Endometrium (tissue), 2 donors: ENCODE results near the gene RUFY1.

ENCODE experiments used
- FAIRE-seq: peaks from 2 replicates; lab custom pipeline; 2012; peaks lifted over from hg19 to GRCh38; lab: Jason Lieb, UNC
- donor health status: control.
- donor health status: control.

RUFY1 gene

DNA sequence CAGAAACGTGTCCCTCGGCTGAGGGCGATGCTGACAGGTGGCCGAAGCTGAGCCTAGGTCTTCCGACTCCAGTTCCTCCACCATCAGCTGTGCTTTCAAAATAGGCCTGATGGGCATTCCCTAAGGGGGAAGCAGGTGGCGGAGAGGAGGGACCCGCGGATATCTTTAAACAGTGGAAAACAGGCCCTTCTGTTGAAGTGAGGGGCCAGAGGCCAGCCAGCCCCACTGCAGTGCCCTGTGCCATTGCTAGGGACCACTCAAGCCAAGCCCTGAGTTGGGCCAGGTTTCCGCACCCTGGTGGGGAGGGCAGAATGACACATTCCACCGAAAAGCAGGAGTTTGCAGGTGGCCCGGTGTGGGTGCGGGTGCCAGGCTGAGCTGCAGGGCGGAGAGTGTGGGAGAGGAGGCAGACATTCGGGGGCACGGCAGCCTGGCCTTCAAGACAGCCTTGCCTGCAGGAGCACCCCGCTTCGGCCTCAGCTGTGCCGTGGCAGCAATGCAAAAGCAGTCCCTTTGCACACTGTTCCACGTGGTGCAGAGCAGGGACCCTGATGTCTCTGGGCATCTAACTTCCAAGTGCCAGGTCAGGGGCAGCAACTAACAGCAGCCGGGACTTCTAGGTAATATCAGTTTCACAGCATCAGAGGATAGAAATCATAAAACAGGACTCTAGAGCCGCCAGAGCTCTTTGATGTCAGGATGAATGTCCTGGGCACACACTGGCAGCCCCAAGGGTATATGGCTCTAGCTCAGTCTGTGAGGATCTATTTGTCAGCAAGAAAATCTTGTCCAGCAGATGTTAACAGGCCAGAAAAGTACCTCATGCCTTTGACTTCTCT, 55.9 kb downstream of the RUFY1 start:
- no peak for FAIRE-seq

DNA sequence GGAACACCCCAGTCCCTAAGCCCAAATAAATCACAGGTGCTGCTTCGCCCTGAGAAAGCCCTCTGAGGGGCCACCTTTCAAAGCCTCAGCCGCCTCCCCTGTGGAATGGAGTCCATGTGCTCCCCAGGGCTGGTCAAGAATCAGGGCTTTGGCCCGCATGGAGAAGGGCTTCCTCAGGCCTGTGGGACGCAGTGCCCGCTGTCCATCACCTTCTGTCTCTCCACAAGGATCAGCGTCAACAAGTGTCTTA, 56.5 kb downstream of the RUFY1 start:
- FAIRE-seq: no peak

DNA sequence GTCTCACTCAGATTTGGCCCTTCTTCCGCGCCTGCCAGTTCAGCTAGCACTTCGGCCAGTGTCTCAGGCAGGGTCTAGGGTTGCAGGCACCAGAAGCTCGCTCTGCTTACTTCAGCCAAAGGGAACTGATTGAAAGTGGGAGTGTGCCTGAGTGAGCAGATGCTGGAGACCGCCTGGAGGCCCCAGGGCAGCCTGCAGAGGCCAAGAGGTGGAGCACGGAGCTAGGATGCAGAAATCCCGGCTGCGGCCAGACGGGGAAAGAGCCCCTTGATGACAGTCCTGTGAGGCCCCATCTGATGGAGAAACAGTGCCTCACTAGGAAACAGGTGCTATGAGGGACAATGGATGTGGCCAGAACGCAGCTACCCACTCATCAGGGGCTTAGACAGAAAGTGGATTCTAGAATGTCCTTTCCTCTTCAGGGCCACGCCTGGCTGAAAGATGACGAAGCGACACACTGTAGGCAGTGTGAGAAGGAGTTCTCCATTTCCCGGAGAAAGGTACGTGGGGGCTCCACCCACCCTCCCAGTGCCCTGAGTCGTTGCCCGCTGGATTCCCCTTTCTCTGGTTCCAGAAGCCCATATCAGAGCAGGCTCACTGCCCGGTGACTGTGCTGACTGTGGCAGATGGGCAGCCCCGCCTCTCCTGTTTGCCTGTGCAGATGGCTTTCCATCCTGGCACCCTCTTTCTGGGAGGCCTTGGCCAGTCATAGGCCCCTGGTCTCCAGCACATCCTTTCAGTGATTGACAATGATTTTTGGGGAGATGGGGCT, 57.0 kb downstream of the RUFY1 start:
- FAIRE-seq: no peak

DNA sequence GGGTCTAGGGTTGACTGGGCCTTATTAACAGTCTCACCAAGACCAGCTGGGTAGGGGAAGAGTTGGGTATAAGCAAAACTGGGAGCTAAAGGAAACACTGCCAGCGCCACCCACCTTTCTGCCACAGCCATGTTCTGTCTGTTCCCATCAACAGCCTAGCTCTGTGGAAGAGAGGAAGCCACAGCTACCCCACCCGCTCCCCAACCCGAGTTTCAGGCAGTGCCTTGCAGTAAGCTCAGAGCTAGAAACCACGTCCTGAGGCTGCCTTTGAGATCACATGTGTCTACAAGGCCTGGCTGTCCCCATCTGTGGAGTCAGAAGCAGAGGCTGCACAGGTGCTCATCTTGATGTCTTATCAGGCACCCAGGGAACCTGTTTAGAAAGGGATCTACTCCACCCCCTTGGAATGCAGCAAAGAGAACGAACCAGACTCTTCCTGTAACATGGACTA, 57.8 kb downstream of the RUFY1 start:
- FAIRE-seq: no peak

DNA sequence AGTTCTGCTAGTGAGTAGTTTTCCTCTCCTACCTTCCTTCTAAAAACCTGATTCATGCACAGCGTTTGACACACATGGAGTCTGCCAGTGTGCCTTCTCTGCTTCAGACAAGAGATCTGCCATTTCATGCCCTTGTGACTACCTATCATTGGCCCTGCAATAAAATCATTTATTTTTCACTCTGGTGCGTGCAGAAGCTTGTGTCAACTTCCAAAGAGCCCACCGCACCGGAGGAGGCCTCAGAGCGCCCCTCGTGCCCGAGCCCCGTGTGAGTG, 59.4 kb downstream of the RUFY1 start:
- no peak for FAIRE-seq

DNA sequence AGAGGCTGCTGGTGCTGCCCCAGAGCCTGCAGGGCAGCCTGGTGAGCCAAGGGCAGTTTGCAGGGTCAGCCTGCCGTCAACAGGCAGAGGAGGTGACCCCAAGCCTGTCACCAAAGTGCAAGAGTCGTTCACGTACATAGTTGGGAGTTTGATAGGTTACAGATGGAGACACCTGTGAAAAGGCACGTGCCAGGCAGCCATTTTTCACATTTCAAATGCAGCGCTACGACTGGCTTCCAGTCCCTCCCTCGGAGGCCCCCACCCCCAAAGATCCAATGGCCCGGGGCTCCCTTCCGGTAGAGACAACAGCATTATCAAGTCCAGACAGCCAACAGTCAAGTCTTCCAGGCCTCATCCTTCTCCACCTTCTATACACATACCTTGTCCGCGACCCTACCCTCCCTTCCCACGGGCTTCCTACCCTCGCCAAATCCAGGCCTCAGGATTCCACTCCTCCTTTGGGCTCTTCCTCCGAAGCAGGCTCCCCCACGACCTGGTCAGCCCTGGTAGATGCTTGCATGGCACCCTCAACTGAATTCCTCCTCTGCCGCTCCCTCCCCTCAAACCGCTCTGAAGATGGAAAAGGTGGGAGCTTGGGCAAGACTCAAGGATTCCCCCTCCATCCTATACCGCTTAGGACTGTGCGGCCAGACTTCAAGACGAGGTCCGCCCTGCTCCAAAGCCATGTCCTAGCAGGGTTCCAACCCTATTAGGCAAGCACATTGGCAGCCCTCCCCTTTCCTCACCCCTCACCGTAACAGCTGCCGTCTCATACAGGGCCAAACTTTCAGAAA, 60.0 kb downstream of the RUFY1 start:
- FAIRE-seq: no peak

DNA sequence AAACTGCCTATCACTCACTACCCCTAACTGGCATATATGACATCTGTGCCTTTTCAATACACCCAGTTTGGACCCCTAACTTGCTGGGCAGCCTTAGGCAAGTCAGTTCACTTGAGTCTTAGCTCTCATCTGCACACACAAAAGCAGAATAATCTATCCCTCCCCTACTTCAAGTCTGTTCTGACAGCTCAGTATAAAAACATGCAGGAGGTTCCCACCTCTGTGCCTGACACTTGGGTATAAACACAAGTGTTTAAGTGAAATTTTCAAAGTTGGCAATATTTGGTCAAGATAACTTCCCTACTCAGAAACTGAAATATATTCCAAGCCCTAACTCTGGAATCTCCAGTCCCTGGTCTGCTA, 60.5 kb downstream of the RUFY1 start:
- FAIRE-seq: no peak

DNA sequence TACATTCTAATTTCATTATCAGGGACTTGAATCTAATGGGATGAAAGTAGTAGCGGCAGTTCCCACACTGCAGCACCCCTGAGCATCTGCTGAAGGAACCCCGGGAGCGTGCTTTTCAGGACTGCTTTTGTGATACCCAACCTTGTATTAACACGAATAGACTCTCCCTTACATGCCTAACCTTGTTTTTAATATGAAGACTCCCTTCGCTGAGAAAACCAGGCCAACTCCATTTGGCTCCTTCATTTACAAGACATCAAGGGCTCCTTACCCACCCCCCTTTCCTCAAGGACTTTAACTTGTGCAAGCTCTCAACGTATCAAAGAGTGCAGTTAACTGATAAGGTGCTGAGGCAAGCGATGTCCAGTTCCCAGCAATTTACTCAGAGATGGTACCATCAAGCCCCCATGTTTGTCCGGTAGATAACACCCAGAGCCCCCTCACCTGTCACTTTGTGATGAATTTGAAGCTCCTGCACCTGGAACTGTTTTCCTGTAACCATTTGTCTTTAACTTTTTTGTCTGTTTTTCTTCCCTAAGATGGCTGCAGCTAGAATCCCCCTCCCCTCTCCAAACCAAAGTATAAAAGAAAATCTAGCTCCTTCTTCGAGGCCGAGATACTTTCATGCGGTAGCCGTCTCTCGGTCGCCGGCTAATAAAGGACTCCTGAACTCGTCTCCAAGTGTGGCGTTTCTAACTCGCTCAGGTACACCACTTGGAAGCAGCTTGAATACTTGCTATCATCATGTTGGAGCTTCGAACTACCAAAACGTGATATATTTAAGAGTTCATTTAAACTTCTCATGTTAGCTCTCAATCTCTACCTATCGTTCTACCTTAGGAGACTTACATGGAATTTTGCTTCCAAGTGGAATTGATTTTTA, 62.5 kb downstream of the RUFY1 start:
- FAIRE-seq: no peak

DNA sequence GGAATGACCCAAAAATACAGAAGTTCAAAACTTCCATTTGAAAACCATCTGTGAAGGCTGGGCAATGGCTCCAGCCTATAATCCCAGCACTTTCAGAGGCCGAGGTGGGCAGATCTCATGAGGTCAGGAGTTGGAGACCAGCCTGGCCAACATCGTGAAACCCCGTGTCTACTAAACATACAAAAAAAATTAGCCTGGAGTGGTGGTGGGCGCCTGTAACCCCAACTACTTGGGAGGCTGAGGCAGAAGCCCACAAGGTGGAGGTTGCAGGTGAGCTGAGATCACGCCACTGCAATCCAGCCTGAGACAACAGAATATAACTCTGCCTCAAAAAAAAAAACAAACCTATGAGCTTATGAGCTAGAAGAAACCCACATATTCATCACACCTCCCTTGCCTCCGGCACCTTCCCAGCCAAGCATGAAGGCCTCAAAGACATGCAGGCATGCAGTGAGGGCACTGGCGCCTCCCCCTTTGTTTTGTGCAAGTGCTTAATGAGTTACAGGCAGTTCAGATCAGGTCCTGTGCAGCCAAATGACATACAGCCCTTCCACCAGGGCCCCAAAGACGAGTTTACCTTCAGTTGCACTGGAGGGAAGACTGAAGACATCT, 63.2 kb downstream of the RUFY1 start:
- no peak for FAIRE-seq

DNA sequence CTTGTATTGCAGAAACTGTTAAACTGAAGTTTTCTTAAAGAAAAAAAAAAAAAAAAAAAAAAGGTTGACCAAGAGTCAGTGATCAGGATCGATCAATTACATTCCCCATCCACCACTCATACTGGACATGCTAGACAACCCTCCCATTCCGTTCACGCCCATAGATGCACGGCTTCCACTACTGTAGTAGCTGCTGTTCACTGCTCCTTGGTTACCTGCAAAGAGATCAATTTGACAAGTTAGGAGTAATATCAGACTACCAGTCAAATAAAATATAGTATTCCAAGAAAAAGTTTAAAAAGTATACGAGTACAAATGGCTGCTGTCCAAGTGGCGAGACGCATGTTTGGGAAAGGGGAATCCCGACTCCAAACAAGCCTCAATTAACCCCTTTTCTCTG, 64.4 kb downstream of the RUFY1 start:
- FAIRE-seq: no peak

DNA sequence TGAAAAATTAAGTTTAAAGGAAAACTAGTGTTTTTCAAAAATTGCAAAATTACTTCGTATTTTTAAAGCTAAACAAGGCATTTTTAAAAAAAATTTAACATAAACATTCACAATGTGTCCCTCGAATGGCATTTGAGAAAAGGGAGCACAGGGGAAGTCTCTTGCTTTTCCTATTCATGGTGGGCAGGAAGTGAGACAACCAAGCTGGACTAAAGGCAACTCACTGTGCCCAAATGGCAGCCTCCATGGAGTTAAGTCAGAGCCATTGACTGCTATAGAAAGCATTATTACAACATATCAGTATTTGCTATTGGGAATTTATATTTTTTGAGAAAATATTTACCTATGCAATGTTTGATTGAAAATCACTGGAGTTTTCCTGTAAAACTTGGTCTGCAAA, 64.8 kb downstream of the RUFY1 start:
- no peak for FAIRE-seq

DNA sequence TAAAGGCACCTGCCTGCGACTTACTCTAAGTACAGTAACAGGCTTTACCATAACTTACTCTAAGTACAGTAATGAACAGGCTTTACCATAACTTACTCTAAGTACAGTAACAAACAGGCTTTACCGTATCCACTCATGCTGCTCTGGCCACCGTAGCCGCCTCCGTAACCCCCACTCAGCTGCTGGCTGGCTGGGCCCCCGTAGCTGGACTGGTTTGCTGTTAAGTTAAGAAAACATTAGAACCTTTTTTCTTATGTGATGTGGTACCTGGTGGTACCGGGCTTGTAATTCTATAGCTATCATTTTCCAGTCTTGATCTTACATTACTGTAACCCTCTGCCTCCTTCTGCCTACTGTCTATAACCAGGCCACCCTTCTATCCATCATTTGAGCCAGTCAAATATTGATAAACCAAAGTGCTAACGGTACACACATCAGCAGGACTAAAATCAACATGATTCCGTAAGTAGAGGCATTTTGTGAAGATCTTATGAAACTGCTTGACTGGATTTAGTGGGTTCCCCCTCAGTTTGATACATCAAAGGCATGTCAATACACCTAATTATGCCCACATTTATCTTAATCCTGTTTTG, 65.7 kb downstream of the RUFY1 start:
- no peak for FAIRE-seq

DNA sequence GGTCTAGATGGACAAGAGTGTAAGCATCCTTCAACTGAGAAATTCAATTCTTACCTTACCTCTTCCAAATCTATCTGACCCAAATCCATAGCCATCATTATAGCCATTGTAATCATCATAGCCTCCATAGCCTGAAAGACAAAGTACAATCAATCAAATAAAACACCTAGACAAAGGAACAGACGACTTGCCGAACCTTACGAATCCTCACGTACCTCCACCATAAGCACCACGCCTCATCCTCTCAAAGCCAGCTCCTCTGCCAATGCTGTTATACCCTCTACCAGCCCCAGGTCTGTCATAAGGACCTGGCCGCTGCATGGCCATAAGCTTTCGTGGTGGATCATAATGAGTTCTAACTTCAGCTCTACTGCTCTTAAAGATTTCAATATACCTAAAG, 67.6 kb downstream of the RUFY1 start:
- FAIRE-seq: no peak

DNA sequence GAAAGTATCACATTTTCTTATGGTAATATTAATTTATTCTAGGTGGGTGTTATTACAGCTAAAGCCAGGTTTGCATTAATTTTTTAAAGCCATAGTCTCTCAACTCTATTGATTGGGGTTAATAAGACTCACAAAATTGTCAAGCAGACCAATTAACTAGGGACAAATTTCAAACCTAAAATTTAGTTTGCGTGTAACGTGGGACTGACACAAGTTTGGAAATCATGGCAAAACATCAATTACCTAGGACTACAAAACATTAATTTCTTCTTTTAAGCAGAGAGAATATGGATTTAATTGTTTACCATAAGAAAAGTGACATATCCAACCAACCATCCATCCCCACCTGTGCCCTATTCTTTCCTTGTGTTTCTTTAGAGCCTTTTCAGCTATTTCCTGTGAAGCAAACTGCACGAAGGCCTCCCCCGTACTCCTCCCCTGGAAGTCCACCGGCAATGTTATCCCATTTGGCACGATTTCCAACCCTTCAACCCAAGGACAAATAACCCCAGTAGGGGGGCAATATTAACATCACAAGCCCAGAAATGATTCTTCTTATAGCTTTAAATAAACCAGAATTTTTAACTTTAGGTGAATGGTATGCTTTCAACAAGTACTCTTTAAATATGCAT, 68.7 kb downstream of the RUFY1 start:
- FAIRE-seq: no peak

DNA sequence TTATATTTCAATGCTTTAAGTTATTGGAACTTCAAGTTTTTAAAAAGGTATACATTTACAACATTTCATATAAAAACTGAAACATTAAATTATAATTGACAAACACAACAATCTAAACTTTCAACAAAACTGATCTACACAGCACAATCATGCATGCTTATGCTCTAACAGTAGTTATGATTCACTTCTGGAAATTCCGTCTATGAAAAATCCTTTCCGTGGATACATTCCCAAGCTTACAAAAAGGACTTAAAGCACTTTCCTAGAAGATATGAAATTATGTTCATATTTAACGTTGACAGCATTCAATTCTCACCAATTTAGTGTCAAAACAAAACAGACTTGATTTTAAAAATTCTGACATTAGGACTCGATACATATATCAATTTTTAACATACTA, 69.4 kb downstream of the RUFY1 start:
- FAIRE-seq: no peak

DNA sequence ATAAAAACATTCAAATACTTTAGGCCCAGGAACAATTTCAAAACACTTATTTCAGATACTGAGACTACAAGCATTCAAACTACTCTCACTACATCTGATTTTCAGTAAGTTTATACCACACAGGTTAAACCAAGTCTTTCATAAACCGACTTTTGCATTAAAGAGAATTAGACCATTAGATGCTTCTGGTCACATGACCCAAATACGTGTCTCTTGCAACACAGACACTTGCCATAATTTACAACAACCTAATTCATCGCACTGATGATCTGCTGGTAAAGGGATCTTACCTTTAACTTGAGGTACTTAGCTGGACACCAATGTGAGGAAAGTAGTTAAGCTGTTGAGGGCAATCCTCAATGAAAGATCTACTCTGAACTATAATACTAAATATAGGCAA, 69.9 kb downstream of the RUFY1 start:
- no peak for FAIRE-seq

DNA sequence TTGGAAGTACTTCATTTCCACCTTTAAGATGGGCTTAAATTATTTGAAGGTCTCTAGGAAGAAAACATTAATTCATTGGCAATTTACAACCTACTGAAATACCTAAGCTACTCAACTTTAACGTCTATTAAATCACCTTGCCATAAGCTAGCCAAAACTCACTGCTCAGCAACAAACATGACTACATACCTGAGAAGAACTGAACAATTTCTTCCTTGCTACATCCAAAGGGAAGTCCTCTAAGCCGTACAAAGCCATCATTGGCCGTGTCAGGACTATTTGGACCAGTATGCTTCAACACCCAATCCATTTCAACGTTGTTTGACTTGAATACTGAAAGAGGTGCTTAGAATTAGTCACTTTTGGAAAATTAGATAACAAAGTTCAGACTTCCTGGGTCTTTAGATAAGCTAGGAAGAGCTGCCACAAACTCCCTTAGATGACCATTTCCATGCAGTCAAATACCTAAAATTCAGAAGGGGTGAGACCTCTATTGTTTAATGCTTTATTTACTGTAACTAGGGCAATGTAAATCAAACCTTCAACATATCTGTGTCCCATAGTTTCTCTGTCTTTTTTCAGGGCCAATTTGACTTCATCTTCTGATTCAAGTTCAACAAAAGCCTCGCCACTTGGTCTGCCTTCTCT, 70.5 kb downstream of the RUFY1 start:
- FAIRE-seq: no peak

DNA sequence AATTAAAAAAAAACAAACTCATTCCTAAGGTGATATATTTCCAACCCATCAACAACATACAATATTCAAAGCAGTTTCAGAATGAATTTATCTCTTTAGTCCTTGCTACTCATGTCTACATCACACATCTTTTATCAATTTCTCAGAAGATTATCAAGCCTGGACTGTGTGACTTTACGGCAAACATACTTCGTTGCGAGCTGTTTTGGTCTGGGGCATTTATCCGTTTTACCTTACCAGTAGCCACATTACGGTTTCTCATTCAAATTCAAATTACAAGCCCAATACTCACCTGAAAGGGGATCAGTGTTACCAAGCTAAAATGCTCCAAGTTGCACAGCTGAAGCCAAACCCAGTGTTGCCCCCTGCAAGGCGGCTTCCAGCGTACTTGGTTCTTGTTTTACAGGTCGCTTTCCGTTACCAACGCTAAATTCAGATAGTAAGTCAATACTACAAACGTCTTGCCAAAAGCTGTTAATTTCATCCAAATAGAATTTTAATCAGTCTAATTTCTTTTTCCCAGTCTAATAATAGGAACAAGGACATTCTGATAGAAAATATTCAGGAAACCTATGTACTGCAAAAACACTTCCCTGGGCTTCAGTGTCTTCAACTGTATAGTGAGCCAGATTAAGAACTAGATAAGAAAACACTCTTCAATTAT, 71.3 kb downstream of the RUFY1 start:
- no peak for FAIRE-seq

DNA sequence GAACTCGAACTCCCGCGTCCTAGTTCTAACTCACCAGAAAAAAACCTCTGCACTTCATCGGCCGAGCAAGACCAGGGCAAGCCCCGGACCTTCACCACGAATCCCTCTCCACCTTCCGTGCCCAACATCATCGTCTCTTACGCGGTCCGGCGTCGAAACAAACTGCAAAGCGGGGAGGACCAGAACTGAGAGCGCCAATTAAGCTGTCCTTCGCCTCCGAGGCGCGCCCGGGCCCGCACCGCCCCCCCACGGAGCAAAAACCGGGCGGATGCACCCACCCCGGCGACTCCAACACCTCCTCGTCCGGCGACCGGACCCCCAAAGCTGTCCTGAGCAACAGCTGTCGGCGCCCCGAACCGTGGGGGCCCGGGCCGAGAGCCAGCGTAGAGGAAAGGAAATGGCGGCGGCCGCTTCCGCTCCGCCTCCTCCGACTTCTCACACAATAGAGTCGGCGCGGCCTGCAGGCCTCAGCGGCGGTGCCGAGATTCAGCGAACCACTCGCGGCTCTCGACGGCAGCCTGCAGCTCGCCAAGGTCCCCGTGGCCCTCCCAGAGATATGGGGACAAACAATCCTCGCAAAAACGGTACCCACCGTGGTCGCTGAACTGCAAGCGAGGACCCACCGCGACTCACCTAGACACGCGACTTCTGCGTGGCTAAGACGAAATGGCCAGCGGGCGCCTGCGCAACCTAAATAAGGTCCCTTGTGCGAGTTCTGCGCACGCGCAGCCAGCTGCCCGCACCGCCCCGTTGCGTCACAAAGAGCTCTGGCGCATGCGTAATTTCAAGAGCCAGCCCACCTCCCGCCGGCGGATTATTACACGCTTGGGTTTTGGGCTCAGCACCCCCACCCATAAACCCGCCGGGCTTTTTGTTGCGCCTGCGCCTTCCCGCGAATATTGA, 72.9 kb downstream of the RUFY1 start, which contains the start of gene HNRNPH1:
Gene HNRNPH1, minus strand, starts transcription at position 669 of the 903 bp plus-strand sequence. Its CDS starts 538 bp downstream, at position 131.
- peak; percentile 88 for FAIRE-seq
